IPS DF 6.9 (cell line): Measurements from ENCODE around the gene SKP1.

Source experiments
- DNase-seq: peaks from one replicate; pipeline ENCODE4 v3.0.0-alpha.2; 2013; ENCODE audit warnings: low read depth, low spot score
- H3K27ac ChIP-seq: one replicate; pipeline ENCODE4 v1.5.1; 2013; ENCODE audit warnings: low read length, control low read depth
- H3K27me3 ChIP-seq: 2 replicates; pipeline ENCODE4 v1.6.1; 2013; ENCODE audit warnings: mild to moderate bottlenecking, low read length; ENCODE audit not compliant: control insufficient read depth, insufficient read depth
- H3K36me3 ChIP-seq: 2 replicates; pipeline ENCODE4 v1.6.1; 2013; ENCODE audit warnings: low read length; ENCODE audit not compliant: control insufficient read depth, insufficient read depth
- H3K4me1 ChIP-seq: 2 replicates; pipeline ENCODE4 v1.6.1; 2013; ENCODE audit warnings: low read length; ENCODE audit not compliant: control insufficient read depth, insufficient read depth
- H3K4me3 ChIP-seq: 2 replicates; pipeline ENCODE4 v1.5.1; 2013; ENCODE audit warnings: mild to moderate bottlenecking, low read length
- H3K9me3 ChIP-seq: 2 replicates; pipeline ENCODE4 v1.6.1; 2013; ENCODE audit warnings: low read length, inconsistent platforms; ENCODE audit not compliant: control insufficient read depth, insufficient read depth
- WGBS: extraction: QIAGEN DNeasy Blood & Tissue Kit; methylation state at CpG from one replicate; pipeline ENCODE4 v1.1.7; 2013; ENCODE audit warnings: mixed read lengths, missing lambda C conversion rate; ENCODE audit not compliant: insufficient read length, insufficient coverage; 5-methylcytosine and 5-hydroxymethylcytosine counted together

The SKP1 gene

GRCh38 chr5:134142806-134143205 lies 33.9 kb downstream of the SKP1 start:
- no peaks in the 10 kb centered on the region for H3K27me3 ChIP-seq
- DNase-seq = no peak
- H3K36me3 ChIP-seq = peaks cover 11% of the 10 kb centered on the region; the same call in 1 of the 2 replicates
- no peak overlapping the region for H3K27ac ChIP-seq
- no peaks in the 10 kb centered on the region for H3K9me3 ChIP-seq
- no CpG with 5 or more reads among the region's 12 CpGs for WGBS
- peaks cover 1% of the 10 kb centered on the region for H3K4me1 ChIP-seq
- H3K4me3 ChIP-seq = no peak overlapping the region

- DNase-seq = no peak
- Histone ChIP-seq H3K4me3 (no peak overlapping the region), H3K9me3 (no peaks in the 10 kb centered on the region), H3K36me3 (peaks cover 11% of the 10 kb centered on the region; the same call in 1 of the 2 replicates), H3K27ac (no peak overlapping the region), H3K4me1 (peaks cover 1% of the 10 kb centered on the region), H3K27me3 (no peaks in the 10 kb centered on the region)
- no CpG with 5 or more reads among the region's 5 CpGs for WGBS
Measured at GRCh38 chr5:134142052-134142451, 34.7 kb downstream of the SKP1 start.

- WGBS = no CpG with 5 or more reads among the region's 9 CpGs
- Histone ChIP-seq H3K27me3 (no peaks in the 10 kb centered on the region), H3K27ac (no peak overlapping the region), H3K9me3 (no peaks in the 10 kb centered on the region), H3K4me1 (peaks cover 1% of the 10 kb centered on the region), H3K4me3 (no peak overlapping the region), H3K36me3 (peaks cover 13% of the 10 kb centered on the region; the same call in 1 of the 2 replicates)
- DNase-seq = no peak
Measured at GRCh38 chr5:134141331-134142050, 35.3 kb downstream of the SKP1 start.

- H3K9me3 ChIP-seq = no peaks in the 10 kb centered on the region
- H3K27ac ChIP-seq = no peak overlapping the region
- WGBS = no CpG with 5 or more reads among the region's 8 CpGs
- no peaks in the 10 kb centered on the region for H3K27me3 ChIP-seq
- H3K4me1 ChIP-seq = peaks cover 1% of the 10 kb centered on the region
- H3K4me3 ChIP-seq = no peak overlapping the region
- DNase-seq = peak; percentile 63
- peaks cover 13% of the 10 kb centered on the region; the same call in 1 of the 2 replicates for H3K36me3 ChIP-seq
Measured at GRCh38 chr5:134140530-134141201, 36.1 kb downstream of the SKP1 start.

GRCh38 chr5:134139891-134140469 lies 36.8 kb downstream of the SKP1 start:
- no CpG with 5 or more reads among the region's 8 CpGs for WGBS
- Histone ChIP-seq H3K36me3 (peaks cover 13% of the 10 kb centered on the region; the same call in 1 of the 2 replicates), H3K27ac (no peak overlapping the region), H3K27me3 (no peaks in the 10 kb centered on the region), H3K4me3 (no peak overlapping the region), H3K4me1 (peaks cover 1% of the 10 kb centered on the region), H3K9me3 (no peaks in the 10 kb centered on the region)
- no peak for DNase-seq

- Histone ChIP-seq H3K4me3 (no peak overlapping the region), H3K27me3 (no peaks in the 10 kb centered on the region), H3K27ac (no peak overlapping the region), H3K36me3 (peaks cover 13% of the 10 kb centered on the region; the same call in 1 of the 2 replicates), H3K4me1 (peaks cover 1% of the 10 kb centered on the region), H3K9me3 (no peaks in the 10 kb centered on the region)
- WGBS = no CpG with 5 or more reads among the region's 4 CpGs
- no peak for DNase-seq
Measured at GRCh38 chr5:134139377-134139851, 37.3 kb downstream of the SKP1 start.

GRCh38 chr5:134138416-134139376 lies 38.1 kb downstream of the SKP1 start:
- no peak for DNase-seq
- no peak overlapping the region for H3K27ac ChIP-seq
- no peaks in the 10 kb centered on the region for H3K27me3 ChIP-seq
- H3K9me3 ChIP-seq = no peaks in the 10 kb centered on the region
- peaks cover 1% of the 10 kb centered on the region for H3K4me1 ChIP-seq
- no peak overlapping the region for H3K4me3 ChIP-seq
- H3K36me3 ChIP-seq = peaks cover 13% of the 10 kb centered on the region; the same call in 1 of the 2 replicates
- no CpG with 5 or more reads among the region's 3 CpGs for WGBS

- H3K9me3 ChIP-seq = no peaks in the 10 kb centered on the region
- no peak overlapping the region for H3K27ac ChIP-seq
- H3K36me3 ChIP-seq = 0 out of 2 replicates have a peak, but pooled peaks cover 5% of the 10 kb centered on the region
- H3K4me3 ChIP-seq = no peak overlapping the region
- WGBS = no CpG with 5 or more reads among the region's 7 CpGs
- H3K4me1 ChIP-seq = peaks cover 1% of the 10 kb centered on the region
- DNase-seq = no peak
- H3K27me3 ChIP-seq = no peaks in the 10 kb centered on the region
Measured at GRCh38 chr5:134136771-134137170, 40.0 kb downstream of the SKP1 start.

GRCh38 chr5:134136221-134136631 lies 40.5 kb downstream of the SKP1 start:
- H3K4me3 ChIP-seq = no peak overlapping the region
- no peak for DNase-seq
- no peak overlapping the region for H3K27ac ChIP-seq
- H3K36me3 ChIP-seq = 0 out of 2 replicates have a peak, but pooled peaks cover 5% of the 10 kb centered on the region
- H3K9me3 ChIP-seq = no peaks in the 10 kb centered on the region
- H3K4me1 ChIP-seq = peaks cover 1% of the 10 kb centered on the region
- WGBS = no CpG with 5 or more reads among the region's 2 CpGs
- no peaks in the 10 kb centered on the region for H3K27me3 ChIP-seq
